OCI-LY7 (cell line): Measurements from ENCODE around the gene IL10RB. TPM values are rescaled to one million over a fixed set of nuclear protein-coding genes. Genes with fewer than 3 reads are reported as not detected.

ENCODE experiments used
- BruUV-seq: library from RNA; stranded (reverse); fragments of 400-500 nt; replicated peaks from 2 replicates; lab custom pipeline; 2021; lab: Mats Ljungman, UMichigan
- CTCF ChIA-PET: fragments of 300-600 bp; sonication (Branson Sonifier 250); formaldehyde crosslinking; loops from one replicate; lab custom pipeline; 2022; ENCODE audit warnings: antibody characterized with exemption; ENCODE audit not compliant: unreplicated experiment; lab: Charles Lee
- POLR2A ChIA-PET: fragments of 300-600 bp; sonication (Branson Sonifier 250); formaldehyde crosslinking; loops from one replicate; lab custom pipeline; 2022; ENCODE audit warnings: antibody characterized with exemption; lab: Charles Lee
- DNase-seq: peaks from one replicate; pipeline ENCODE4 v3.0.0-alpha.2; 2015; ENCODE audit warnings: low spot score
- H2AFZ ChIP-seq: fragments of 200-600 bp; sonication (generic), shearing (Covaris generic); 2 replicates; pipeline ENCODE4 v1.6.1; 2014; ENCODE audit warnings: mild to moderate bottlenecking, antibody characterized with exemption, low read length, moderate library complexity
- H3K27ac ChIP-seq: fragments of 200-600 bp; sonication (generic); 2 replicates; pipeline ENCODE4 v1.5.1; 2014; ENCODE audit warnings: mixed run types, low read depth, mild to moderate bottlenecking, moderate library complexity, low read length, inconsistent platforms; ENCODE audit not compliant: poor library complexity, severe bottlenecking
- H3K36me3 ChIP-seq: fragments of 200-600 bp; sonication (generic); 2 replicates; pipeline ENCODE4 v1.6.1; 2014; ENCODE audit warnings: mild to moderate bottlenecking, antibody characterized with exemption, low read length, moderate library complexity, mixed read lengths; ENCODE audit not compliant: insufficient read depth
- H3K4me1 ChIP-seq: fragments of 200-600 bp; sonication (generic); 2 replicates; pipeline ENCODE4 v1.5.1; 2014; ENCODE audit warnings: mild to moderate bottlenecking, low read length; ENCODE audit not compliant: insufficient read depth, poor library complexity, severe bottlenecking
- H3K4me2 ChIP-seq: fragments of 200-600 bp; sonication (generic); 2 replicates; pipeline ENCODE4 v1.6.1; 2014; ENCODE audit warnings: mild to moderate bottlenecking, low read length
- H3K4me3 ChIP-seq: fragments of 200-600 bp; sonication (generic); 2 replicates; pipeline ENCODE4 v1.5.1; 2014; ENCODE audit warnings: mild to moderate bottlenecking, low read depth, low read length; ENCODE audit not compliant: poor library complexity, severe bottlenecking
- H3K79me2 ChIP-seq: fragments of 200-600 bp; sonication (generic); 2 replicates; pipeline ENCODE4 v1.6.1; 2016; ENCODE audit warnings: low read depth, mild to moderate bottlenecking, low read length, moderate library complexity, mixed read lengths; ENCODE audit not compliant: insufficient read depth
- H3K9me2 ChIP-seq: fragments of 200-600 bp; sonication (generic); 2 replicates; pipeline ENCODE4 v1.6.1; 2016; ENCODE audit warnings: mild to moderate bottlenecking, low read length, mixed read lengths; ENCODE audit not compliant: insufficient read depth
- H3K9me3 ChIP-seq: fragments of 200-600 bp; sonication (generic); 2 replicates; pipeline ENCODE4 v1.6.1; 2014; ENCODE audit warnings: mild to moderate bottlenecking, mixed run types, low read length, mixed read lengths
- H4K20me1 ChIP-seq: fragments of 200-600 bp; sonication (generic); 2 replicates; pipeline ENCODE4 v1.6.1; 2014; ENCODE audit warnings: mild to moderate bottlenecking, antibody characterized with exemption, low read length, moderate library complexity, mixed read lengths; ENCODE audit not compliant: insufficient read depth
- CTCF ChIP-seq: fragments of 200-600 bp; sonication (generic); conservative IDR thresholded peaks from 2 replicates; pipeline ENCODE4 v1.5.1; 2014; ENCODE audit warnings: mild to moderate bottlenecking, antibody characterized with exemption, low read length, moderate library complexity, mixed read lengths
- EZH2phosphoT487 ChIP-seq: fragments of 200-600 bp; sonication (generic); IDR thresholded peaks from 2 replicates; pipeline ENCODE4 v1.6.1; 2018; ENCODE audit warnings: low read depth, borderline replicate concordance, mild to moderate bottlenecking, mixed run types, antibody characterized with exemption, low read length, moderate library complexity, mixed read lengths
- intact Hi-C: fragments of 100-400 bp; cut with micrococcal nuclease; formaldehyde crosslinking; loops from one replicate; pipeline ENCODE4 v1.10.0; 2022; ENCODE audit not compliant: unreplicated experiment
- total RNA-seq, 2 experiments: library from RNA; depleted of rRNA in 1 of 2; stranded (reverse); fragments of >200 nt in 1 of 2; shearing (Covaris generic) in 1 of 2; gene quantifications; 2 replicates each; pipeline ENCODE4 v1.2.3, GENCODE V29; 2014 to 2022

The IL10RB gene
- total RNA-seq, 2 experiments from 2014 or later: 48.0 to 48.3 TPM

- Histone ChIP-seq H3K27ac (no peak overlapping the region), H3K4me3 (no peak overlapping the region)
- TF ChIP-seq EZH2phosphoT487: no peak
- TF ChIP-seq CTCF: no peak
Measured at GRCh38 chr21:33246963-33247362, 19.2 kb upstream of the IL10RB start.

GRCh38 chr21:33247599-33247998 lies 18.6 kb upstream of the IL10RB start:
- Histone ChIP-seq H4K20me1 (no peaks in the 10 kb centered on the region), H2AFZ (no peak overlapping the region), H3K27ac (no peak overlapping the region), H3K9me3 (no peaks in the 10 kb centered on the region), H3K4me2 (no peak overlapping the region), H3K9me2 (no peaks in the 10 kb centered on the region), H3K36me3 (peaks cover 100% of the 10 kb centered on the region), H3K4me3 (no peak overlapping the region), H3K79me2 (peaks cover 37% of the 10 kb centered on the region; the same call in 1 of the 2 replicates), H3K4me1 (no peaks in the 10 kb centered on the region)
- BruUV-seq: no TSS peak
- DNase-seq: no peak
- no peak for TF ChIP-seq EZH2phosphoT487
- TF ChIP-seq CTCF: no peak
- intact Hi-C loops: no loop called here
- ChIA-PET POLR2A (interaction anchor here (1.2 kb wide), 1 partner anchor 33 kb away, joined by 8 read pairs; no protein-coding TSS in a partner anchor), CTCF (no interaction called here)

More at GRCh38 chr21:33246963-33247362, 19.2 kb upstream of the IL10RB start:
- ChIA-PET POLR2A (interaction anchor here (1.2 kb wide), 1 partner anchor 32 kb away, joined by 8 read pairs; no protein-coding TSS in a partner anchor), CTCF (no interaction called here)
- H3K4me1 ChIP-seq: peaks cover under 1% of the 10 kb centered on the region
- DNase-seq: no peak
- H2AFZ ChIP-seq: no peak overlapping the region
- H3K9me2 ChIP-seq: no peaks in the 10 kb centered on the region
- H3K79me2 ChIP-seq: peaks cover 42% of the 10 kb centered on the region
- H4K20me1 ChIP-seq: no peaks in the 10 kb centered on the region
- peaks cover 99% of the 10 kb centered on the region for H3K36me3 ChIP-seq
- no peak overlapping the region for H3K4me2 ChIP-seq
- no peaks in the 10 kb centered on the region for H3K9me3 ChIP-seq
- BruUV-seq: no TSS peak
- intact Hi-C loops: no loop called here

GRCh38 chr21:33249331-33250002 lies 16.7 kb upstream of the IL10RB start:
- Histone ChIP-seq H3K9me3 (no peaks in the 10 kb centered on the region), H3K27ac (no peak overlapping the region), H3K4me3 (no peak overlapping the region), H2AFZ (no peak overlapping the region), H3K36me3 (peaks cover 100% of the 10 kb centered on the region), H4K20me1 (no peaks in the 10 kb centered on the region), H3K4me1 (no peaks in the 10 kb centered on the region), H3K4me2 (no peak overlapping the region), H3K9me2 (no peaks in the 10 kb centered on the region), H3K79me2 (peaks cover 19% of the 10 kb centered on the region; the same call in 1 of the 2 replicates)
- BruUV-seq: no TSS peak
- TF ChIP-seq EZH2phosphoT487 (no peak), CTCF (no peak)
- intact Hi-C loops: no loop called here
- ChIA-PET CTCF (no interaction called here), POLR2A (interaction anchor here (1.2 to 1.7 kb wide), 2 partner anchors 11 to 25 kb away, joined by 3 to 5 read pairs; no protein-coding TSS in a partner anchor)
- no peak for DNase-seq
